VCaP (cell line): ENCODE data around the gene METTL15.

Experiments
- H3K27ac ChIP-seq: fragments of 450-650 bp; 2 replicates; pipeline ENCODE4 v1.5.1; 2017
- CTCF ChIP-seq: fragments of 450-650 bp; conservative IDR thresholded peaks from 2 replicates; pipeline ENCODE4 v1.5.1; 2017; ENCODE audit warnings: mild to moderate bottlenecking, moderate library complexity

Gene METTL15

GRCh38 chr11:28339488-28339887 is 231.3 kb downstream of the METTL15 start:
- H3K27ac ChIP-seq = no peak overlapping the region
- TF ChIP-seq CTCF = no peak

GRCh38 chr11:28342716-28343115 is 234.5 kb downstream of the METTL15 start:
- no peak overlapping the region for H3K27ac ChIP-seq
- TF ChIP-seq CTCF = no peak

- TF ChIP-seq CTCF = no peak
- H3K27ac ChIP-seq = no peak overlapping the region
These were observed 235.4 kb downstream of the METTL15 start for GRCh38 chr11:28343304-28344233.

GRCh38 chr11:28346209-28346608 is 238.0 kb downstream of the METTL15 start:
- no peak overlapping the region for H3K27ac ChIP-seq
- TF ChIP-seq CTCF = no peak

GRCh38 chr11:28346721-28347120 is 238.5 kb downstream of the METTL15 start:
- TF ChIP-seq CTCF = no peak
- H3K27ac ChIP-seq = no peak overlapping the region

GRCh38 chr11:28347371-28347770 is 239.2 kb downstream of the METTL15 start:
- TF ChIP-seq CTCF = no peak

GRCh38 chr11:28350216-28350615 is 242.0 kb downstream of the METTL15 start:
- no peak overlapping the region for H3K27ac ChIP-seq
- no peak for TF ChIP-seq CTCF

More at GRCh38 chr11:28347371-28347770, 239.2 kb downstream of the METTL15 start:
- no peak overlapping the region for H3K27ac ChIP-seq
